Iris pigment epithelial cell (primary cell): ENCODE results near the gene CLDN4.

Experiments used
- DNase-seq: peaks from one replicate; pipeline ENCODE4 v3.0.0-alpha.2; 2011; ENCODE audit warnings: low read depth

CLDN4 gene

DNA sequence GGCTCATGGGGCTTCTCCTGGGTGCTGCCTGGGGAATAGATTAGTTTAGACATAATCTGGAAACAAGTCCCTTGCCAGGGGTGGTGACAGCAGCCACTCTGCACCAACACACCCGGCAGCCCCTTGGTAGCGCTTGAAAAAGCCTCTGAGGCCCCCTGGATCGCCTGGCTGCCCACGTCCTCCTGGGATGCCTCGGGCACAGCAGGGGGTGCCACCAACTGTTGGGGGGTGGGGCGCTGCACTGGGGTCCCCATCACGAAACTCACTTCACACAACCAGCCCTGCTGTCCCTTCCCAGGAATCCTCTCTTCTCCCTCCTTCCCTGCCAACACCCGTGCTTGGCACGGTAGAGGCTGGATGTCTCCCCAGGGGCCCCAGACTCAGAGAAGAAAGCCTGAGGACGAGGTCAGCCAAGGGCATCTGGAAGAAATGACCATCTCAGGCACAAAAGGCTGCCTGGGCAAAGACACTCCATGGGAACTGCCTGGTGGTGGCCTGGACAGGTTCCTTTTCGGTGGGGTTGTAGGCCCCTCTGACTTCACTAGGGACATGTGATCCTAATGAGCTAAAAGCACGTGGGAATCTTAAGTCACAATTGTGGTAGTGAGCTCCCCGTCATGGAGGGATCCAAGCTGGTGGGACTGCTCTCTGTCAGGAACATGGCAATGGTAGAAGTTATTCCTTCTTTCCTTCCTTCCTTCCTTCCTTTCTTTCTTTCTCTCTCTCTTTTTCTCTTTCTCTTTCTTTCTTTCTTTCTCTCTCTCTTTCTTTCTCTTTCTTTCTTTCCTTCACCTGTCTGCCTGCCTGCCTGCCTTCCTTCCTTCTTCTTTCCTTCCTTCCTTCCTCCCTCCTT, 41.5 kb downstream of the CLDN4 start:
- DNase-seq, result no peak

GRCh38 chr7:73876361-73876760, 45.6 kb downstream of the CLDN4 start:
- no peak for DNase-seq

DNA sequence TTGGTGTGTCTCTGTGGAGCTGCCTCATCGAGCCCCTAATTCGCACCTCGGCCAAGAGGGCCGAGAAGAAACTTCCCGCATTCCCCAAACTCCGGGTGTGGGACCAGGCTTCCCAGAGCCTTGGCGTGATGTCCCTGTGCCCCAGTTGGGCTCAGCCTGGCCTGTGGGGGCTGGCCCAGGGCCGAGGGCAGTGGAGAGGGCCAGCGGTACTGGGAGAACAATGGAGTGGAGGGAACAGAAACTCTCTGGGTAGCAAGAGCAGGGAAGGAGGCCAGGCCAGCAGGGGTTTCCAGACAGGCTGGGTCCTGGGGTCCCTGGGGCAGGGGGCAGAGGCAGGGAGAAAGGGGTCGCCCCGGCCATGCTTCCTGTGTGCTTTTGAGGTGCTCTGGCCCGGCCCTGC, 46.2 kb downstream of the CLDN4 start:
- DNase-seq, result no peak

DNA sequence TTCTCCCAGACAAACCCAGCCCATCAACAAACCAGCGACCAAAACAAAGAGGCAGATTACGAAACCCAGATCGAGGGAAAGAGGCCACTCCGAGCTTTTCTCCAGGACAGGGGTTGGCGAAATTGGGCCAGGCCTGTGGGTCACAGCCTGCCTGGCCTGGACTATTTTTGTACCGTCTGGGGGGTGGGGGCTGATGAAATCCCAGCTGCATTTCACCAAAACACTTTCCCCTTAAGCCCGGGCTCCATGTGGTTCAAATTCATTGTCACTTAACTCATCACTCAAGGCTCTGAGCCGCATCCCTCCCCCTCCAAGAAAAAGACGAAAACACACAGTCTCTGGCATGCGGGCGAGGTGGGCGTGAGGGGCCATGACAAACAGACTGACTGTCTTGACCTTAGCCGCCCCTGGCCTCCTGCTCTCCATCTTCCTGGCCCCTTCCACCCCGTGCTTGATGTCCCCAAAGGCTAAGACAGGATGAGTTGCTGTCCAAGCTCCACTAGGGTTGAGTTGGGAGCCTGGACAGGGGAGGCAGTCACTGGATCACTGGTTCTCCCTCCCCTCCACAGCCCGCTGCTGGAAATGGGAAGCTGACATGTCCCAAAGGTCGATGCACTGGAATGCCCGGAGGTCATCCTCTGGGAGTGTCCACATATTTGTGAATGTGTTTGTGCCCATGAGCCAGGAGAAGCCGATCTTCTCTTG, 49.3 kb downstream of the CLDN4 start:
- DNase-seq, result no peak

- DNase-seq, result no peak
Measured at GRCh38 chr7:73880755-73881328, 50.0 kb downstream of the CLDN4 start.

DNA sequence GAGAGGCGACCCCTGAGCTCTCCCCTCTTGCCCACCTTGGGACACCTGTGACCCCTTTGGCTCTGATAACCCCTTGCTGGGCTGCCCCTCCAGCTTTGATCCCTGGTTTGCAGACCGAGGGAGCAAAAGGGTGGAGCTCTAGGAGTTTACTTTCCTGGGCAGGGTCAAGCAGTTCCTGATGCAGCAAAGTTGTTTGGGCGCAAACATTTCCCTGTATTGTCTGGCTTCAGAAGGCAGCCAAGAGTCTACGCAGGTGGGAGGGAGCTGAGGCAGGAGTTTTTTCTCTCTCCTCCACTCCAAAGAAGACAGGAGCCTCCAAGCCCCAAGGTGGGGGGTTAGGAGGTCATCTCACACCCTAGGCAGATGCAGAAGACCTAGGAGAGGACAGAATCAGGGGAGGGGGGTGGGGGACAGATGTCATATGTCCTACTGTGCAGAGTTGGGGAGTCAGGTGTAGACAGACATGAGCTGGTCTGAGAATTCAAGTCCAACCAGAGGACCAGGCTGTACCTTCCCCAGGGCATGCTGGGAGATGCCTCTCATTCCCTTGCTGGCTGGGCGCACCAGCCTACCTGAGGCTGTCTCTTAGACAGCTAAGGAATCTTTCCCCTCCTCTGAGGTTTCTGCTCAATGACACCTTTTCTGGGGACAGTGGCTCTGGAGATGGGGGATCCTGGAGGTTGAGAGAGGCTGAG, 50.7 kb downstream of the CLDN4 start:
- DNase-seq, result no peak

- DNase-seq, result no peak
Measured at GRCh38 chr7:73882047-73882402, 51.2 kb downstream of the CLDN4 start.
